GM12878 (cell line): Measurements from ENCODE around the gene SSTR4.

Source experiments
- HCFC1 ChIP-seq: fragments of 150-350 bp; IDR thresholded peaks from 2 replicates; pipeline ENCODE4 v1.6.1; 2014; ENCODE audit warnings: low read length
- JUND ChIP-seq: IDR thresholded peaks from 2 replicates; pipeline ENCODE4 v1.6.1; 2012; ENCODE audit warnings: low read depth, mild to moderate bottlenecking, low read length, improper control_type of control experiment, moderate library complexity
- NBN ChIP-seq: fragments of 450-650 bp; IDR thresholded peaks from 2 replicates; pipeline ENCODE4 v1.6.1; 2016
- NFIC ChIP-seq: IDR thresholded peaks from 2 replicates; pipeline ENCODE4 v1.6.1; 2012; ENCODE audit warnings: low read depth, mild to moderate bottlenecking, inconsistent platforms, low read length, moderate library complexity
- POLR2A ChIP-seq: IDR thresholded peaks from 2 replicates; pipeline ENCODE4 v1.6.1; 2011; ENCODE audit warnings: low read depth, mild to moderate bottlenecking, low read length
- SIN3A ChIP-seq: IDR thresholded peaks from 2 replicates; pipeline ENCODE4 v1.6.1; 2012; ENCODE audit warnings: low read depth, low read length, improper control_type of control experiment
- TF ChIP-seq, protein P1 (sequence below), 3 experiments: IDR thresholded peaks in 2 of 3; conservative IDR thresholded peaks in 1 of 3; 2 replicates each; pipeline ENCODE4 v1.5.1; 2011; ENCODE audit warnings: low read depth in 3 of 3, low read length in 3 of 3, mild to moderate bottlenecking in 3 of 3, control low read depth in 2 of 3, moderate library complexity in 2 of 3, inconsistent platforms in 1 of 3, mixed read lengths in 1 of 3; ENCODE audit not compliant: control insufficient read depth in 2 of 3, insufficient read depth in 1 of 3; ENCODE audit errors: extremely low read depth in 1 of 3
- TF ChIP-seq, protein P2 (sequence below): IDR thresholded peaks from 2 replicates; pipeline ENCODE4 v1.6.1; 2011; ENCODE audit warnings: low read depth, low read length, improper control_type of control experiment, borderline replicate concordance

DNA sequence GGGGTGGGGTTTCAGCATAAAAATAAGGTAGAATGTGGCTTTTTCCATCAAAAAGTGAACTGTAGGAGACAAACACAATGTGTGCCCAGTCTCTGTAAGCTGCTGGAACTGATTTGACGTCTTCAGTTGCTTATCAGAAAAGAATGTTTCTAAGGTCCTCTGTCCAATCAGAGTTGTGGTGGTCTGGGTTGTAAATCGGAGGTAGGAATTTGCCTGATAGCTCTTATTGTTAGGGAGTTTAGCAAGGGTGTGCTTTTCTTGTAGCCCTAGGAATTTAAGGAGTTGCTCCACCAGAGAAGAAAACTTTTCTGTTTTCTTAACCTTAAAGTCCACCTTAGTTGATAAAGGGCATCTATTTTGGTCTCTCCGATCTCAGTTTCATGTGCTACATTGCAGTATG, 10.4 kb upstream of the SSTR4 start:
- TF ChIP-seq SIN3A (no peak), POLR2A (no peak), JUND (no peak), NBN (no peak), NFIC (no peak), HCFC1 (no peak)
- TF ChIP-seq, protein P1, sequence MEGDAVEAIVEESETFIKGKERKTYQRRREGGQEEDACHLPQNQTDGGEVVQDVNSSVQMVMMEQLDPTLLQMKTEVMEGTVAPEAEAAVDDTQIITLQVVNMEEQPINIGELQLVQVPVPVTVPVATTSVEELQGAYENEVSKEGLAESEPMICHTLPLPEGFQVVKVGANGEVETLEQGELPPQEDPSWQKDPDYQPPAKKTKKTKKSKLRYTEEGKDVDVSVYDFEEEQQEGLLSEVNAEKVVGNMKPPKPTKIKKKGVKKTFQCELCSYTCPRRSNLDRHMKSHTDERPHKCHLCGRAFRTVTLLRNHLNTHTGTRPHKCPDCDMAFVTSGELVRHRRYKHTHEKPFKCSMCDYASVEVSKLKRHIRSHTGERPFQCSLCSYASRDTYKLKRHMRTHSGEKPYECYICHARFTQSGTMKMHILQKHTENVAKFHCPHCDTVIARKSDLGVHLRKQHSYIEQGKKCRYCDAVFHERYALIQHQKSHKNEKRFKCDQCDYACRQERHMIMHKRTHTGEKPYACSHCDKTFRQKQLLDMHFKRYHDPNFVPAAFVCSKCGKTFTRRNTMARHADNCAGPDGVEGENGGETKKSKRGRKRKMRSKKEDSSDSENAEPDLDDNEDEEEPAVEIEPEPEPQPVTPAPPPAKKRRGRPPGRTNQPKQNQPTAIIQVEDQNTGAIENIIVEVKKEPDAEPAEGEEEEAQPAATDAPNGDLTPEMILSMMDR (IDR thresholded peaks at IDR 0.05 in 2 of 3, conservative IDR thresholded peaks at IDR 0.05 in 1 of 3; ENCODE audit: control insufficient read depth in 2 of 3, extremely low read depth in 1 of 3, insufficient read depth in 1 of 3, low read depth in 3 of 3, low read length in 3 of 3): no peak
- TF ChIP-seq, protein P2, sequence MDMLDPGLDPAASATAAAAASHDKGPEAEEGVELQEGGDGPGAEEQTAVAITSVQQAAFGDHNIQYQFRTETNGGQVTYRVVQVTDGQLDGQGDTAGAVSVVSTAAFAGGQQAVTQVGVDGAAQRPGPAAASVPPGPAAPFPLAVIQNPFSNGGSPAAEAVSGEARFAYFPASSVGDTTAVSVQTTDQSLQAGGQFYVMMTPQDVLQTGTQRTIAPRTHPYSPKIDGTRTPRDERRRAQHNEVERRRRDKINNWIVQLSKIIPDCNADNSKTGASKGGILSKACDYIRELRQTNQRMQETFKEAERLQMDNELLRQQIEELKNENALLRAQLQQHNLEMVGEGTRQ: no peak
